Effector memory CD4-positive, alpha-beta T cell (primary cell): ENCODE results near the gene ST3GAL2.

Experiments used
- DNase-seq, 3 donors: peaks; one replicate each; pipeline ENCODE4 v3.0.0-alpha.2; 2020
- H3K27ac ChIP-seq: 2 replicates; pipeline ENCODE4 v1.7.0; 2013; ENCODE audit warnings: mild to moderate bottlenecking, low read length, moderate library complexity; ENCODE audit not compliant: insufficient read depth, poor library complexity, severe bottlenecking
- H3K27me3 ChIP-seq: replicated peaks from 2 replicates; pipeline ENCODE4 v1.7.0; 2013; ENCODE audit warnings: mild to moderate bottlenecking, low read length; ENCODE audit not compliant: insufficient read depth, control insufficient read depth, poor library complexity, severe bottlenecking
- H3K36me3 ChIP-seq: 2 replicates; pipeline ENCODE4 v1.7.0; 2013; ENCODE audit warnings: mild to moderate bottlenecking, low read length, moderate library complexity; ENCODE audit not compliant: control insufficient read depth, insufficient read depth
- H3K4me1 ChIP-seq: 2 replicates; pipeline ENCODE4 v1.7.0; 2013; ENCODE audit warnings: low read length, mild to moderate bottlenecking; ENCODE audit not compliant: control insufficient read depth, insufficient read depth, poor library complexity, severe bottlenecking
- H3K4me3 ChIP-seq: 2 replicates; pipeline ENCODE4 v1.7.0; 2013; ENCODE audit warnings: low read length, low read depth, mild to moderate bottlenecking; ENCODE audit not compliant: insufficient read depth, poor library complexity, severe bottlenecking
- H3K9me3 ChIP-seq: 2 replicates; pipeline ENCODE4 v1.7.0; 2013; ENCODE audit warnings: mild to moderate bottlenecking, low read length, moderate library complexity; ENCODE audit not compliant: control insufficient read depth

Gene ST3GAL2

GRCh38 chr16:70396246-70396904, 42.5 kb downstream of the ST3GAL2 start:
- Histone ChIP-seq H3K4me3 (no peak overlapping the region), H3K4me1 (no peaks in the 10 kb centered on the region), H3K27ac (no peak overlapping the region), H3K36me3 (peaks cover 15% of the 10 kb centered on the region), H3K9me3 (no peaks in the 10 kb centered on the region), H3K27me3 (no peaks in the 10 kb centered on the region)
- no peak for DNase-seq

- Histone ChIP-seq H3K4me1 (no peaks in the 10 kb centered on the region), H3K36me3 (peaks cover 15% of the 10 kb centered on the region), H3K9me3 (no peaks in the 10 kb centered on the region), H3K4me3 (no peak overlapping the region), H3K27ac (no peak overlapping the region), H3K27me3 (no peaks in the 10 kb centered on the region)
- peak in 2 of 3 donors; percentile 24 to 33 for DNase-seq
Observed at GRCh38 chr16:70395345-70395901, 43.5 kb downstream of the ST3GAL2 start.

GRCh38 chr16:70394853-70395252, 44.0 kb downstream of the ST3GAL2 start:
- no peak overlapping the region for H3K27ac ChIP-seq

GRCh38 chr16:70393662-70394061, 45.2 kb downstream of the ST3GAL2 start:
- H3K36me3 ChIP-seq: peaks cover 8% of the 10 kb centered on the region
- no peaks in the 10 kb centered on the region for H3K27me3 ChIP-seq
- no peaks in the 10 kb centered on the region for H3K4me1 ChIP-seq
- no peak for DNase-seq
- no peak overlapping the region for H3K27ac ChIP-seq
- H3K9me3 ChIP-seq: no peaks in the 10 kb centered on the region
- H3K4me3 ChIP-seq: no peak overlapping the region

More at GRCh38 chr16:70394853-70395252, 44.0 kb downstream of the ST3GAL2 start:
- H3K4me1 ChIP-seq: no peaks in the 10 kb centered on the region
- no peaks in the 10 kb centered on the region for H3K9me3 ChIP-seq
- H3K4me3 ChIP-seq: no peak overlapping the region
- no peak for DNase-seq
- no peaks in the 10 kb centered on the region for H3K27me3 ChIP-seq
- H3K36me3 ChIP-seq: peaks cover 15% of the 10 kb centered on the region

GRCh38 chr16:70392606-70393005, 46.3 kb downstream of the ST3GAL2 start:
- Histone ChIP-seq H3K4me3 (no peak overlapping the region), H3K36me3 (no peaks in the 10 kb centered on the region), H3K27me3 (no peaks in the 10 kb centered on the region), H3K9me3 (no peaks in the 10 kb centered on the region), H3K27ac (no peak overlapping the region), H3K4me1 (no peaks in the 10 kb centered on the region)
- DNase-seq: no peak

GRCh38 chr16:70391881-70392481, 46.9 kb downstream of the ST3GAL2 start:
- Histone ChIP-seq H3K4me1 (no peaks in the 10 kb centered on the region), H3K4me3 (no peak overlapping the region), H3K27me3 (no peaks in the 10 kb centered on the region), H3K27ac (no peak overlapping the region), H3K9me3 (no peaks in the 10 kb centered on the region), H3K36me3 (no peaks in the 10 kb centered on the region)
- no peak for DNase-seq

- Histone ChIP-seq H3K36me3 (no peaks in the 10 kb centered on the region), H3K27ac (no peak overlapping the region), H3K4me3 (no peak overlapping the region), H3K4me1 (no peaks in the 10 kb centered on the region), H3K27me3 (no peaks in the 10 kb centered on the region), H3K9me3 (no peaks in the 10 kb centered on the region)
- no peak for DNase-seq
Observed at GRCh38 chr16:70391446-70391845, 47.5 kb downstream of the ST3GAL2 start.

- Histone ChIP-seq H3K27ac (no peak overlapping the region), H3K27me3 (no peaks in the 10 kb centered on the region), H3K9me3 (no peaks in the 10 kb centered on the region), H3K36me3 (no peaks in the 10 kb centered on the region), H3K4me1 (no peaks in the 10 kb centered on the region), H3K4me3 (no peak overlapping the region)
- DNase-seq: no peak
Observed at GRCh38 chr16:70390774-70391173, 48.1 kb downstream of the ST3GAL2 start.

GRCh38 chr16:70388006-70388680, 50.8 kb downstream of the ST3GAL2 start:
- DNase-seq: no peak
- no peak overlapping the region for H3K4me3 ChIP-seq
- H3K4me1 ChIP-seq: no peaks in the 10 kb centered on the region
- H3K9me3 ChIP-seq: no peaks in the 10 kb centered on the region
- no peaks in the 10 kb centered on the region for H3K27me3 ChIP-seq
- no peaks in the 10 kb centered on the region for H3K36me3 ChIP-seq
- no peak overlapping the region for H3K27ac ChIP-seq
